Gastroesophageal sphincter (tissue), 3 donors: Measurements from ENCODE around the gene LMX1B.

Experiments
- EP300 ChIP-seq: sonication (generic); formaldehyde crosslinking; IDR thresholded peaks from one replicate; pipeline ENCODE4 v1.6.1; 2017; ENCODE audit warnings: antibody characterized with exemption, mild to moderate bottlenecking
- POLR2AphosphoS5 ChIP-seq: sonication (generic); formaldehyde crosslinking; IDR thresholded peaks from one replicate; pipeline ENCODE4 v1.6.1; 2017; ENCODE audit warnings: antibody characterized with exemption
- TF ChIP-seq, protein P1 (sequence below), 4 experiments: fragments of 200-600 bp in 2 of 4; fragments of 450-650 bp in 2 of 4; sonication (generic) in 1 of 4; IDR thresholded peaks; one replicate each; pipeline ENCODE4 v1.5.1; 2017 to 2019; ENCODE audit warnings: antibody characterized with exemption in 4 of 4, mild to moderate bottlenecking in 2 of 4, moderate library complexity in 2 of 4

- no peak for TF ChIP-seq POLR2AphosphoS5
- TF ChIP-seq, protein P1, sequence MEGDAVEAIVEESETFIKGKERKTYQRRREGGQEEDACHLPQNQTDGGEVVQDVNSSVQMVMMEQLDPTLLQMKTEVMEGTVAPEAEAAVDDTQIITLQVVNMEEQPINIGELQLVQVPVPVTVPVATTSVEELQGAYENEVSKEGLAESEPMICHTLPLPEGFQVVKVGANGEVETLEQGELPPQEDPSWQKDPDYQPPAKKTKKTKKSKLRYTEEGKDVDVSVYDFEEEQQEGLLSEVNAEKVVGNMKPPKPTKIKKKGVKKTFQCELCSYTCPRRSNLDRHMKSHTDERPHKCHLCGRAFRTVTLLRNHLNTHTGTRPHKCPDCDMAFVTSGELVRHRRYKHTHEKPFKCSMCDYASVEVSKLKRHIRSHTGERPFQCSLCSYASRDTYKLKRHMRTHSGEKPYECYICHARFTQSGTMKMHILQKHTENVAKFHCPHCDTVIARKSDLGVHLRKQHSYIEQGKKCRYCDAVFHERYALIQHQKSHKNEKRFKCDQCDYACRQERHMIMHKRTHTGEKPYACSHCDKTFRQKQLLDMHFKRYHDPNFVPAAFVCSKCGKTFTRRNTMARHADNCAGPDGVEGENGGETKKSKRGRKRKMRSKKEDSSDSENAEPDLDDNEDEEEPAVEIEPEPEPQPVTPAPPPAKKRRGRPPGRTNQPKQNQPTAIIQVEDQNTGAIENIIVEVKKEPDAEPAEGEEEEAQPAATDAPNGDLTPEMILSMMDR (IDR thresholded peaks at IDR 0.05): no peak
- no peak for TF ChIP-seq EP300
These were observed 90.6 kb downstream of the LMX1B start for GRCh38 chr9:126704157-126704891.
